Endothelial cell of umbilical vein (primary cell): ENCODE data around the gene BRSK1.

Experiments
- EZH2 ChIP-seq: IDR thresholded peaks from 2 replicates; pipeline ENCODE4 v1.6.1; 2012; ENCODE audit warnings: borderline replicate concordance, low read depth, mild to moderate bottlenecking, moderate library complexity, low read length, inconsistent platforms; ENCODE audit not compliant: severe bottlenecking
- FOS ChIP-seq: IDR thresholded peaks from 2 replicates; pipeline ENCODE4 v1.6.1; 2011; ENCODE audit warnings: mild to moderate bottlenecking, low read length, moderate library complexity, borderline replicate concordance; ENCODE audit not compliant: insufficient read depth
- GATA2 ChIP-seq: IDR thresholded peaks from 2 replicates; pipeline ENCODE4 v1.7.0; 2011; ENCODE audit warnings: low read depth, mild to moderate bottlenecking, moderate library complexity, mixed read lengths, low read length; ENCODE audit not compliant: insufficient read length, insufficient read depth
- JUN ChIP-seq: IDR thresholded peaks from 2 replicates; pipeline ENCODE4 v1.6.1; 2011; ENCODE audit warnings: borderline replicate concordance, low read depth; ENCODE audit not compliant: insufficient read length, insufficient read depth
- MYC ChIP-seq: IDR thresholded peaks from one replicate; pipeline ENCODE4 v1.6.1; 2011; ENCODE audit warnings: mild to moderate bottlenecking, low read depth, low read length
- POLR2A ChIP-seq: IDR thresholded peaks from 2 replicates; pipeline ENCODE4 v1.6.1; 2012; ENCODE audit warnings: low read depth, mild to moderate bottlenecking, control low read depth, low read length
- POLR2AphosphoS5 ChIP-seq: IDR thresholded peaks from 2 replicates; pipeline ENCODE4 v1.6.1; 2012; ENCODE audit warnings: low read depth, mild to moderate bottlenecking, control low read depth, low read length, moderate library complexity; ENCODE audit not compliant: insufficient read depth
- TF ChIP-seq, protein P1 (sequence below), 2 donors: IDR thresholded peaks; 1 replicate in 1 of 2; 2 replicates in 1 of 2; pipeline ENCODE4 v1.5.1; 2011; ENCODE audit warnings: low read length in 2 of 2, mild to moderate bottlenecking in 2 of 2, moderate library complexity in 2 of 2, control low read depth in 1 of 2, inconsistent platforms in 1 of 2, low read depth in 1 of 2; ENCODE audit not compliant: insufficient read depth in 1 of 2; ENCODE audit errors: extremely low read depth in 1 of 2

DNA sequence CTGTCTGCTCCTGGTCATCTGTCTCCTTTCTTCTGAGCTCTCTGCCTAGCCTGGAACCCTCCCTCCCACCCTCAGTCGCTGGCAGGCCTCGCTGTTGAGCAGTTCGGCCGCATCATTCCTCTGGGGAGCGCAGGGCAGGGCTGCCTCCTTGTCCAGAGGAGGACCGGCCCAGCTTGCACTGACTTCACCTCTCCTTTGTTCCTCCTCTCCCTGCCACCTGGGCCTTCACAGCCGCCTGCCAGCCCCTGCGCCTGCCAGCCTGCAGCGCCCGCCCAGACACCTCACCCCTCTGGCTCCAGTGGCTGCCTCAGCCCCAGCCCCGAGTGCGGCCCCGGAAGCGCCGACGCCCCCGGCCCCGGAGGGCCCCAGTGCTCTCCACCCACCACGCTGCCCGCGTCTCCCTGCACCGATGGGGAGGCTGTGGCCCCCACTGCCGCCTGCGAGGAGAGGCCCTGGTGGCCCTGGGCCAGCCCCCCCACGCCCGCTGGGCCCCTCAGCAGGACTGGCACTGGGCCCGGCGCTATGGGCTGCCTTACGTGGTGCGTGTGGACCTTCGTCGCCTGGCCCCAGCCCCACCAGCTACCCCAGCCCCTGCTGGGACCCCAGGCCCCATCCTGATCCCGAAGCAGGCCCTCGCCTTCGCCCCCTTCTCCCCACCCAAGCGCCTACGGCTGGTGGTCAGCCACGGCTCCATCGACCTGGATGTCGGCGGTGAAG is 63.1 kb downstream of the BRSK1 start:
- TF ChIP-seq, protein P1, sequence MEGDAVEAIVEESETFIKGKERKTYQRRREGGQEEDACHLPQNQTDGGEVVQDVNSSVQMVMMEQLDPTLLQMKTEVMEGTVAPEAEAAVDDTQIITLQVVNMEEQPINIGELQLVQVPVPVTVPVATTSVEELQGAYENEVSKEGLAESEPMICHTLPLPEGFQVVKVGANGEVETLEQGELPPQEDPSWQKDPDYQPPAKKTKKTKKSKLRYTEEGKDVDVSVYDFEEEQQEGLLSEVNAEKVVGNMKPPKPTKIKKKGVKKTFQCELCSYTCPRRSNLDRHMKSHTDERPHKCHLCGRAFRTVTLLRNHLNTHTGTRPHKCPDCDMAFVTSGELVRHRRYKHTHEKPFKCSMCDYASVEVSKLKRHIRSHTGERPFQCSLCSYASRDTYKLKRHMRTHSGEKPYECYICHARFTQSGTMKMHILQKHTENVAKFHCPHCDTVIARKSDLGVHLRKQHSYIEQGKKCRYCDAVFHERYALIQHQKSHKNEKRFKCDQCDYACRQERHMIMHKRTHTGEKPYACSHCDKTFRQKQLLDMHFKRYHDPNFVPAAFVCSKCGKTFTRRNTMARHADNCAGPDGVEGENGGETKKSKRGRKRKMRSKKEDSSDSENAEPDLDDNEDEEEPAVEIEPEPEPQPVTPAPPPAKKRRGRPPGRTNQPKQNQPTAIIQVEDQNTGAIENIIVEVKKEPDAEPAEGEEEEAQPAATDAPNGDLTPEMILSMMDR (IDR thresholded peaks at IDR 0.05; ENCODE audit: extremely low read depth in 1 of 2, insufficient read depth in 1 of 2, low read depth in 1 of 2, low read length in 2 of 2) = no peak
- TF ChIP-seq POLR2AphosphoS5 (no peak), EZH2 (no peak), POLR2A (no peak), MYC (no peak), GATA2 (no peak), FOS (no peak), JUN (no peak)
